HCT116 (cell line): ENCODE results near the gene CXCR4. TPM values are rescaled to one million over a fixed set of nuclear protein-coding genes. Genes with fewer than 3 reads are reported as not detected.

Experiments
- ATAC-seq: fragments of 200-7000 bp; cut with Tn5 transposase; 2 replicates; pipeline ENCODE4 v1.9.1; 2020; ENCODE audit warnings: mild to moderate bottlenecking, moderate library complexity
- BruUV-seq: library from RNA; stranded (reverse); fragments of 400-500 nt; replicated peaks from 2 replicates; lab custom pipeline; 2021; lab: Mats Ljungman, UMichigan
- CTCF ChIA-PET: fragments of 300-600 bp; sonication (Branson Sonifier 250); formaldehyde crosslinking; loops from one replicate; lab custom pipeline; 2021; ENCODE audit warnings: antibody characterized with exemption; lab: Charles Lee
- POLR2A ChIA-PET: fragments of 300-600, 350-600 bp; sonication (Branson Sonifier 250); formaldehyde crosslinking; loops from one replicate; lab custom pipeline; 2021; ENCODE audit warnings: antibody characterized with exemption; lab: Charles Lee
- RAD21 ChIA-PET, 2 experiments: fragments of 300-600 bp; sonication (Branson Sonifier 250); formaldehyde crosslinking; loops; one replicate each; lab custom pipeline; 2023; ENCODE audit warnings: low total read pairs in 2 of 2; ENCODE audit not compliant: uncharacterized antibody in 2 of 2, unreplicated experiment in 2 of 2, low non-redundant PET in 1 of 2; lab: Charles Lee
- DNase-seq: peaks from one replicate; pipeline ENCODE4 v3.0.0-alpha.2; 2010; ENCODE audit warnings: low read depth, low spot score
- H2AFZ ChIP-seq: fragments of 200-600 bp; shearing (Covaris generic), sonication (generic); 2 replicates; pipeline ENCODE4 v1.6.1; 2017; ENCODE audit warnings: low read depth, mixed run types, mixed read lengths, antibody characterized with exemption, low read length; ENCODE audit not compliant: poor library complexity, severe bottlenecking
- H3K27ac ChIP-seq: 2 replicates; pipeline ENCODE4 v1.5.1; 2012; ENCODE audit warnings: low read depth, low read length
- H3K27me3 ChIP-seq: fragments of 200-600 bp; sonication (generic); 2 replicates; pipeline ENCODE4 v1.6.1; 2016; ENCODE audit warnings: mixed run types, low read length, mixed read lengths; ENCODE audit not compliant: insufficient read depth
- H3K36me3 ChIP-seq, 2 experiments: fragments of 200-500 bp in 1 of 2; fragments of 200-600 bp in 1 of 2; sonication (Bioruptor generic) in 1 of 2; sonication (generic) in 1 of 2; 2 replicates each; pipeline versions ENCODE4 v1.5.1 to v1.6.1; 2014 to 2016; ENCODE audit warnings: low read length in 2 of 2, inconsistent platforms in 1 of 2, mixed read lengths in 1 of 2, mixed run types in 1 of 2; ENCODE audit not compliant: insufficient read depth in 2 of 2, control insufficient read depth in 1 of 2
- H3K4me1 ChIP-seq, 2 experiments: fragments of 200-600 bp in 1 of 2; sonication (generic) in 1 of 2; 2 replicates each; pipeline versions ENCODE4 v1.5.1 to v1.6.1; 2012 to 2017; ENCODE audit warnings: low read length in 2 of 2, inconsistent platforms in 1 of 2, mild to moderate bottlenecking in 1 of 2, mixed read lengths in 1 of 2, mixed run types in 1 of 2, moderate library complexity in 1 of 2; ENCODE audit not compliant: insufficient read depth in 2 of 2, control insufficient read depth in 1 of 2
- H3K4me2 ChIP-seq: fragments of 200-600 bp; sonication (generic); 2 replicates; pipeline ENCODE4 v1.6.1; 2017; ENCODE audit warnings: mixed run types, low read length, mixed read lengths
- H3K4me3 ChIP-seq, 2 experiments: fragments of 200-600 bp in 1 of 2; sonication (generic) in 1 of 2; replicated peaks in 1 of 2; 2 replicates each; pipeline ENCODE4 v1.5.1; 2011 to 2016; ENCODE audit warnings: low read length in 2 of 2, control low read depth in 1 of 2, low read depth in 1 of 2, mild to moderate bottlenecking in 1 of 2, mixed read lengths in 1 of 2, mixed run types in 1 of 2
- H3K79me2 ChIP-seq: fragments of 200-600 bp; sonication (generic); 2 replicates; pipeline ENCODE4 v1.6.1; 2017; ENCODE audit warnings: mild to moderate bottlenecking, mixed run types, low read length, moderate library complexity, mixed read lengths; ENCODE audit not compliant: insufficient read depth
- H3K9ac ChIP-seq: fragments of 200-600 bp; sonication (generic); 2 replicates; pipeline ENCODE4 v1.6.1; 2016; ENCODE audit warnings: low read length, mixed read lengths
- H3K9me2 ChIP-seq: fragments of 200-600 bp; sonication (generic), shearing (Covaris generic); 2 replicates; pipeline ENCODE4 v1.6.1; 2017; ENCODE audit warnings: mixed run types, mild to moderate bottlenecking, moderate library complexity; ENCODE audit not compliant: insufficient read depth
- H3K9me3 ChIP-seq, 2 experiments: fragments of 200-500 bp in 1 of 2; fragments of 200-600 bp in 1 of 2; sonication (Bioruptor generic) in 1 of 2; sonication (generic) in 1 of 2; 2 replicates each; pipeline ENCODE4 v1.6.1; 2014 to 2017; ENCODE audit warnings: low read length in 2 of 2, mixed read lengths in 2 of 2, inconsistent platforms in 1 of 2, low read depth in 1 of 2, mild to moderate bottlenecking in 1 of 2, mixed run types in 1 of 2, moderate library complexity in 1 of 2; ENCODE audit not compliant: control insufficient read depth in 1 of 2, insufficient read depth in 1 of 2
- H4K20me1 ChIP-seq: fragments of 200-600 bp; sonication (generic), shearing (Covaris generic); 2 replicates; pipeline ENCODE4 v1.6.1; 2017; ENCODE audit warnings: mixed run types, mild to moderate bottlenecking, moderate library complexity; ENCODE audit not compliant: insufficient read depth
- CBX3 ChIP-seq: IDR thresholded peaks from 2 replicates; pipeline ENCODE4 v1.6.1; 2012; ENCODE audit warnings: low read depth
- CEBPB ChIP-seq: IDR thresholded peaks from 2 replicates; pipeline ENCODE4 v1.6.1; 2012; ENCODE audit warnings: low read depth
- EGR1 ChIP-seq: IDR thresholded peaks from 2 replicates; pipeline ENCODE4 v1.6.1; 2012; ENCODE audit warnings: low read depth
- EZH2phosphoT487 ChIP-seq: fragments of 200-600 bp; IDR thresholded peaks from 2 replicates; pipeline ENCODE4 v1.6.1; 2018; ENCODE audit warnings: antibody characterized with exemption, borderline replicate concordance
- JUND ChIP-seq: IDR thresholded peaks from 2 replicates; pipeline ENCODE4 v1.6.1; 2012
- POLR2A ChIP-seq: IDR thresholded peaks from 2 replicates; pipeline ENCODE4 v1.7.0; 2011; ENCODE audit warnings: borderline replicate concordance; ENCODE audit not compliant: insufficient read depth, insufficient read length; ENCODE audit errors: extremely low read depth
- POLR2AphosphoS5 ChIP-seq: IDR thresholded peaks from 2 replicates; pipeline ENCODE4 v1.6.1; 2011; ENCODE audit warnings: mild to moderate bottlenecking, low read depth, low read length, moderate library complexity
- SRF ChIP-seq: IDR thresholded peaks from 2 replicates; pipeline ENCODE4 v1.6.1; 2012; ENCODE audit warnings: low read depth
- TCF7L2 ChIP-seq: IDR thresholded peaks from 2 replicates; pipeline ENCODE4 v1.7.0; 2011; ENCODE audit warnings: borderline replicate concordance, inconsistent platforms; ENCODE audit not compliant: insufficient read depth, insufficient read length; ENCODE audit errors: extremely low read depth
- YY1 ChIP-seq: IDR thresholded peaks from 2 replicates; pipeline ENCODE4 v1.6.1; 2011; ENCODE audit warnings: low read length, low read depth, moderate library complexity, mild to moderate bottlenecking; ENCODE audit not compliant: insufficient replicate concordance; ENCODE audit errors: extremely low read depth
- ZFX ChIP-seq: fragments of 450-650 bp; IDR thresholded peaks from 2 replicates; pipeline ENCODE4 v1.6.1; 2017
- intact Hi-C: fragments of 100-400 bp; cut with micrococcal nuclease; formaldehyde crosslinking; loops from 2 replicates; pipeline ENCODE4 v1.10.0; 2022
- total RNA-seq: library from RNA; stranded (reverse); gene quantifications from one replicate; pipeline ENCODE4 v1.2.1, GENCODE V29; 2021; ENCODE audit not compliant: unreplicated experiment
- TF ChIP-seq, protein P1 (sequence below), 3 experiments: fragments of 200-600 bp in 1 of 3; sonication (generic) in 1 of 3; IDR thresholded peaks in 2 of 3; conservative IDR thresholded peaks in 1 of 3; 2 replicates each; pipeline ENCODE4 v1.5.1; 2012 to 2017; ENCODE audit warnings: low read depth in 2 of 3, low read length in 2 of 3, antibody characterized with exemption in 1 of 3, borderline replicate concordance in 1 of 3, control low read depth in 1 of 3, mild to moderate bottlenecking in 1 of 3, mixed read lengths in 1 of 3, mixed run types in 1 of 3, moderate library complexity in 1 of 3; ENCODE audit not compliant: insufficient read depth in 1 of 3

The CXCR4 gene
- total RNA-seq, 1 experiment from 2014 or later: 1.3 TPM

DNA sequence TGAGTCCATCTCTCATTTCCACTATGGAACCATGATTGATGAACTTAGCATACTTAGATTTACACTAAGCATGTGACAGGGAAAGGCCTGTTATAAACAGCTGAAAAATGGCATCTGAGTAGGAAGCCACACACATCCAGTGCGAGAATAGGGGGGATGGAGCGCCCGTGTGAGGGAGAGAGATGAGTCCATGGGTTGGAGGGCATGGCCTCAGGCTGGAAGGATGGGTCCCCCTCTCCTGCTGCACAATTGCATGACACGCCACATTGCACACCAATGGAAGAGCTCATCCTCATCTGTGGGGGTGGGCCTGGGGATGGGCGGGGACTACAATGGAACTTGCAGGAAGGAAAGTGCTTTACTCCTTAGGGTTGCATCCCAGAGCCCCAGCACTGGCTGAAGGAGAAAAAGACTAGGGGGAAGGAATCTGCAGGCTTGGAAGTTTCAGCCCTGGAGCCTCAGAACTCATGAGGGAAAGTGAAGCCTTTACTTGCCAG is 46.4 kb upstream of the CXCR4 start:
- no TSS peak for BruUV-seq
- Histone ChIP-seq H3K9me3 (no peaks in the 10 kb centered on the region), H3K27ac (no peak overlapping the region), H3K9ac (no peak overlapping the region), H3K27me3 (no peaks in the 10 kb centered on the region)
- ATAC-seq: no peak
- TF ChIP-seq EZH2phosphoT487: no peak
- TF ChIP-seq ZFX: no peak
- no peak for TF ChIP-seq JUND
- no peak for TF ChIP-seq TCF7L2
- TF ChIP-seq POLR2AphosphoS5: no peak
- TF ChIP-seq, all 23 proteins: peak for 0
- no peak overlapping the region for H2AFZ ChIP-seq
- ChIA-PET RAD21 (no interaction called here), POLR2A (no interaction called here), CTCF (no interaction called here)
- no peak for DNase-seq
- no peak overlapping the region for H3K4me2 ChIP-seq
- H3K36me3 ChIP-seq: no peaks in the 10 kb centered on the region
- H3K4me3 ChIP-seq: no peak overlapping the region
- H3K4me1 ChIP-seq: no peaks in the 10 kb centered on the region
- intact Hi-C loops: no loop called here
- no peaks in the 10 kb centered on the region for H3K9me2 ChIP-seq
- no peaks in the 10 kb centered on the region for H3K79me2 ChIP-seq
- no peaks in the 10 kb centered on the region for H4K20me1 ChIP-seq

DNA sequence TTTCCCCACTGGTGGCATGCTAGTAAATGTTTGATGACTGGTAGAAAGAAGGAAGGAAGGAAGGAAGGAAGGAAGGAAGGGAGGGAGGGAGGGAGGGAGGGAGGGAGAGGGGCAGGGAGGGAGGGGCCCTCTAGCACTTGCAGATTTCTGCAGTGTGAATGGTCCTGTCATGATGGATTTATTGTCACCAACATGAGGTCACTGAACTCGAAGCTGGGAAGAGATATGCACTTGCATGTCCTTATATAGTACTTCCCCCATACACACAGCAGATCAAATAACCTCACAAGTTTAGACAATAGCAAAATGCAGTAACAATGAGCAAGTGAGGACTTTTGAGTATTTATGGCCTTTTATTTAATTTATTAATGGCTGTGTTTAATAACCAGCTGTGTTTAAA is 44.5 kb upstream of the CXCR4 start:
- no peaks in the 10 kb centered on the region for H3K4me1 ChIP-seq

More for the DNA sequence above, 44.5 kb upstream of the CXCR4 start:
- CTCF ChIA-PET: no interaction called here
- H3K9me3 ChIP-seq: no peaks in the 10 kb centered on the region
- no peak overlapping the region for H3K4me3 ChIP-seq
- H2AFZ ChIP-seq: no peak overlapping the region
- H3K79me2 ChIP-seq: no peaks in the 10 kb centered on the region
- RAD21 ChIA-PET: no interaction called here
- H4K20me1 ChIP-seq: no peaks in the 10 kb centered on the region
- ATAC-seq: no peak
- intact Hi-C loops: no loop called here
- no peaks in the 10 kb centered on the region for H3K9me2 ChIP-seq
- POLR2A ChIA-PET: no interaction called here
- TF ChIP-seq CEBPB: no peak
- no peak for TF ChIP-seq CBX3
- no peak for TF ChIP-seq YY1
- TF ChIP-seq, protein P1, sequence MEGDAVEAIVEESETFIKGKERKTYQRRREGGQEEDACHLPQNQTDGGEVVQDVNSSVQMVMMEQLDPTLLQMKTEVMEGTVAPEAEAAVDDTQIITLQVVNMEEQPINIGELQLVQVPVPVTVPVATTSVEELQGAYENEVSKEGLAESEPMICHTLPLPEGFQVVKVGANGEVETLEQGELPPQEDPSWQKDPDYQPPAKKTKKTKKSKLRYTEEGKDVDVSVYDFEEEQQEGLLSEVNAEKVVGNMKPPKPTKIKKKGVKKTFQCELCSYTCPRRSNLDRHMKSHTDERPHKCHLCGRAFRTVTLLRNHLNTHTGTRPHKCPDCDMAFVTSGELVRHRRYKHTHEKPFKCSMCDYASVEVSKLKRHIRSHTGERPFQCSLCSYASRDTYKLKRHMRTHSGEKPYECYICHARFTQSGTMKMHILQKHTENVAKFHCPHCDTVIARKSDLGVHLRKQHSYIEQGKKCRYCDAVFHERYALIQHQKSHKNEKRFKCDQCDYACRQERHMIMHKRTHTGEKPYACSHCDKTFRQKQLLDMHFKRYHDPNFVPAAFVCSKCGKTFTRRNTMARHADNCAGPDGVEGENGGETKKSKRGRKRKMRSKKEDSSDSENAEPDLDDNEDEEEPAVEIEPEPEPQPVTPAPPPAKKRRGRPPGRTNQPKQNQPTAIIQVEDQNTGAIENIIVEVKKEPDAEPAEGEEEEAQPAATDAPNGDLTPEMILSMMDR (IDR thresholded peaks at IDR 0.05 in 2 of 3, conservative IDR thresholded peaks at IDR 0.05 in 1 of 3; ENCODE audit: borderline replicate concordance in 1 of 3, insufficient read depth in 1 of 3, low read depth in 2 of 3, low read length in 2 of 3): no peak
- TF ChIP-seq SRF: no peak
- TF ChIP-seq POLR2AphosphoS5: no peak
- no peak for TF ChIP-seq EGR1
- TF ChIP-seq POLR2A: no peak
- H3K27ac ChIP-seq: no peak overlapping the region
- H3K9ac ChIP-seq: no peak overlapping the region
- no peak for DNase-seq
- no TSS peak for BruUV-seq
- H3K27me3 ChIP-seq: no peaks in the 10 kb centered on the region
- no peaks in the 10 kb centered on the region for H3K36me3 ChIP-seq
- H3K4me2 ChIP-seq: no peak overlapping the region
